ENCODE measurements around the gene SAMD11. TPM values are rescaled to one million over a fixed set of nuclear protein-coding genes. Genes with fewer than 3 reads are reported as not detected.

The SAMD11 gene
- total and polyA plus RNA-seq, 2 of the 8 experiments (the other 6 are each of a cell fraction or from before 2014, with no cell fraction given) = 0.18 to 0.30 TPM

DNA sequence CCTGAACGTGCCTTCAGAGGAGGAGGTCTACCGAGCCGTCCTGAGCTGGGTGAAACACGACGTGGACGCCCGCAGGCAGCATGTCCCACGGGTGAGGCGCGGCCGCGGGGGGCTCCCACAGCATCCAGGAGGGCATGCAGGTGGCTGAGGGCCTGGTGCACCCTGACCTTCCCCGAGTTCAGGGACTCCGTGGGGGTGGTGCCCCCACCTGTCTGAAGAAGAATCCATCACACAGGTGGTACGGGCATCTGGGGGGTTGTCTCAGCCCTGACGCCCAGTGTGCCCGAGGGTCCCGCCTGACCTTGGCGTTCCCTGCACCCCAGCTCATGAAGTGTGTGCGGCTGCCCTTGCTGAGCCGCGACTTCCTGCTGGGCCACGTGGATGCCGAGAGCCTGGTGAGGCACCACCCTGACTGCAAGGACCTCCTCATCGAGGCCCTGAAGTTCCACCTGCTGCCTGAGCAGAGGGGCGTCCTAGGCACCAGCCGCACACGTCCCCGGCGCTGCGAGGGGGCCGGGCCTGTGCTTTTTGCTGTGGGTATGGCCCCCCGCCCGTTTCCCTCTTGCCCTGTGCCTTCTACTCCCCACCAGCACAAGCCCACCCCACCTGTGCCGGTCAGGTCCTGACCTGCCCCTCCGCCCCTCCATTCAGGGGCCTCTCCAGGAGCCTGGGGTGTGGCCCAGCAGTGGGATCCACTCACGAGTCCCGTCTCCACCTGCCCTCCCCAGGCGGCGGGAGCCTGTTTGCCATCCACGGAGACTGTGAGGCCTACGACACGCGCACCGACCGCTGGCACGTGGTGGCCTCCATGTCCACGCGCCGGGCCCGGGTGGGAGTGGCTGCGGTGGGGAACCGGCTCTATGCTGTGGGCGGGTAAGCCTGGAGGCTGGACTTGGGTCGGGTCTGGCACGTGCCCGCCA lies 38.9 kb downstream of the SAMD11 start:
- Histone ChIP-seq H3K27me3 (replicated peaks in 1 of 4; ENCODE audit: control insufficient read depth in 3 of 4, extremely low read depth in 1 of 4, insufficient read depth in 3 of 4, low read length in 3 of 4) (peaks cover 12 to 43% (median 33%) of the 10 kb centered on the region in 4 experiments), H3K9ac (replicated peaks in 1 of 4; ENCODE audit: extremely low read depth in 1 of 4, low read depth in 3 of 4, low read length in 3 of 4) (no peak overlapping the region), H4K20me1 (replicated peaks in 1 of 2; ENCODE audit: control insufficient read depth in 1 of 2, insufficient read depth in 2 of 2, low read length in 2 of 2) (peaks cover 5 to 31% of the 10 kb centered on the region in 2 experiments), H2BK20ac (ENCODE audit: low read length) (no peak overlapping the region), H3K79me2 (ENCODE audit: control insufficient read depth in 1 of 2, insufficient read depth in 2 of 2, low read length in 2 of 2) (peaks cover 0 to 11% of the 10 kb centered on the region in 2 experiments; a peak in 3 of 4 replicates), H3K79me1 (ENCODE audit: low read depth, low read length) (peaks cover 6% of the 10 kb centered on the region), H3K4me3 (ENCODE audit: extremely low read depth in 1 of 4, insufficient read depth in 2 of 4, low read depth in 3 of 4, low read length in 4 of 4) (no peak overlapping the region), H3K4me2 (ENCODE audit: insufficient read depth in 1 of 2, low read depth in 2 of 2, low read length in 2 of 2) (no peak overlapping the region; a peak in 1 of 4 replicates), H4K5ac (ENCODE audit: insufficient read length, low read depth, low read length) (no peak overlapping the region), H3K56ac (replicated peaks; ENCODE audit: insufficient read length, low read depth, low read length) (no peak overlapping the region), H3K23ac (ENCODE audit: insufficient read length) (no peak overlapping the region), H2BK15ac (ENCODE audit: low read length) (no peak overlapping the region), H2BK5ac (ENCODE audit: low read depth, low read length) (no peak overlapping the region), H3K9me3 (ENCODE audit: insufficient read depth in 2 of 2, low read depth in 1 of 2, low read length in 1 of 2) (no peaks in the 10 kb centered on the region; a peak in 1 of 4 replicates), H3K36me3 (ENCODE audit: control insufficient read depth in 2 of 4, insufficient read depth in 4 of 4, low read length in 3 of 4) (peaks cover 0 to 19% (median 10%) of the 10 kb centered on the region in 4 experiments; a peak in 7 of 8 replicates), H3K27ac (ENCODE audit: low read depth, low read length) (no peak overlapping the region), H3K4me1 (replicated peaks in 1 of 4; ENCODE audit: control insufficient read depth in 3 of 4, insufficient read depth in 4 of 4, low read length in 3 of 4) (peaks cover 0 to 11% (median 7%) of the 10 kb centered on the region in 4 experiments; a peak in 5 of 7 replicates), H3K14ac (ENCODE audit: insufficient read length) (no peak overlapping the region), H2BK120ac (replicated peaks; ENCODE audit: low read depth, low read length) (no peak overlapping the region), H3K18ac (ENCODE audit: extremely low read depth, low read length) (no peak overlapping the region), H2BK12ac (ENCODE audit: low read depth, low read length) (no peak overlapping the region), H3K23me2 (ENCODE audit: low read depth, low read length) (peaks cover 18% of the 10 kb centered on the region), H3K4ac (replicated peaks; ENCODE audit: insufficient read length, low read depth, low read length) (no peak overlapping the region), H2AK5ac (ENCODE audit: low read depth, low read length) (no peak overlapping the region), H4K91ac (replicated peaks; ENCODE audit: insufficient read length, low read length) (no peak overlapping the region), H4K8ac (ENCODE audit: extremely low read depth, insufficient read depth, low read length) (peak overlapping the region; percentile 51; the same call in 1 of the 2 replicates), H2AFZ (ENCODE audit: low read length) (no peak overlapping the region)
- 93% methylated on average over 48 of the region's 57 CpGs; no CpG with 5 or more reads in 1 of the 2 experiments for WGBS, 2 experiments (ENCODE audit: extremely low coverage in 1 of 2, insufficient coverage in 1 of 2, insufficient read length in 1 of 2, insufficient replicate concordance in 2 of 2, low coverage in 1 of 2, low lambda C conversion rate in 2 of 2, missing lambda C conversion rate in 1 of 2)
- CTCF ChIA-PET (ENCODE audit: partially characterized antibody) = interaction anchor here (1.0 to 2.8 kb wide), 4 partner anchors 11 to 78 kb away, joined by 3 to 9 read pairs (median 6); no protein-coding TSS in a partner anchor
- FAIRE-seq (no peak), DNase-seq (ENCODE audit: low read depth in 1 of 2, low spot score in 2 of 2) (no peak)
- POLR2A ChIA-PET (ENCODE audit: partially characterized antibody) = interaction anchor here (1.2 kb wide), 1 partner anchor 8 kb away, joined by 5 read pairs; no protein-coding TSS in a partner anchor
- TF ChIP-seq SP1 (IDR thresholded peaks at IDR 0.05; ENCODE audit: low read depth, low read length) (no peak), CREB1 (IDR thresholded peaks at IDR 0.05) (no peak), RFX5 (IDR thresholded peaks at IDR 0.05; ENCODE audit: borderline replicate concordance, low read depth, low read length) (no peak), NRF1 (IDR thresholded peaks at IDR 0.05; ENCODE audit: low read depth, low read length) (no peak), TCF12 (IDR thresholded peaks at IDR 0.05; ENCODE audit: low read depth, low read length) (no peak), HDAC6 (IDR thresholded peaks at IDR 0.05; ENCODE audit: low read depth, low read length) (no peak)
